CD4-positive, alpha-beta memory T cell (primary cell): ENCODE data around the gene SPEF2. TPM values are rescaled to one million over a fixed set of nuclear protein-coding genes. Genes with fewer than 3 reads are reported as not detected.
A peak's percentile ranks its signal among the peaks of the same experiment; 100 is the strongest.

ENCODE experiments used
- CTCF ChIA-PET: fragments of 350-600 bp; sonication (Branson Sonifier 250); formaldehyde crosslinking; loops from one replicate; lab custom pipeline; 2021; ENCODE audit warnings: inconsistent platforms; ENCODE audit not compliant: partially characterized antibody; lab: Charles Lee
- POLR2A ChIA-PET: fragments of 350-600 bp; sonication (Branson Sonifier 250); formaldehyde crosslinking; loops from one replicate; lab custom pipeline; 2021; ENCODE audit not compliant: partially characterized antibody; lab: Charles Lee
- DNase-seq, 5 donors: peaks; one replicate each; pipeline versions ENCODE4 v3.0.0 to v3.0.0-alpha.2; 2020 to 2022; ENCODE audit warnings: mixed read lengths in 1 of 5
- H3K27ac ChIP-seq: one replicate; pipeline ENCODE4 v1.7.0; 2013; ENCODE audit warnings: low read depth, low read length
- H3K27me3 ChIP-seq: 2 replicates; pipeline ENCODE4 v1.7.0; 2013; ENCODE audit warnings: mild to moderate bottlenecking, low read length, moderate library complexity; ENCODE audit not compliant: insufficient read depth
- H3K36me3 ChIP-seq: 2 replicates; pipeline ENCODE4 v1.7.0; 2013; ENCODE audit warnings: mild to moderate bottlenecking, low read length, moderate library complexity; ENCODE audit not compliant: insufficient read depth
- H3K4me1 ChIP-seq: 2 replicates; pipeline ENCODE4 v1.7.0; 2013; ENCODE audit warnings: mild to moderate bottlenecking, low read length, moderate library complexity; ENCODE audit not compliant: insufficient read depth
- H3K4me3 ChIP-seq, 2 donors: one replicate each; pipeline ENCODE4 v1.7.0; 2013; ENCODE audit warnings: low read length in 2 of 2, mild to moderate bottlenecking in 1 of 2
- H3K9me3 ChIP-seq, 2 donors: one replicate each; pipeline ENCODE4 v1.7.0; 2013; ENCODE audit warnings: low read length in 2 of 2, control low read depth in 1 of 2; ENCODE audit not compliant: control insufficient read depth in 1 of 2
- H3K27ac Mint-ChIP-seq, 7 donors: one replicate each; pipeline ENCODE4 v1.8.0; 2020 to 2021; ENCODE audit warnings: mixed read lengths in 7 of 7, mild to moderate bottlenecking in 6 of 7, inconsistent platforms in 3 of 7, moderate library complexity in 3 of 7
- H3K27me3 Mint-ChIP-seq, 2 donors: one replicate each; pipeline ENCODE4 v1.8.0; 2020 to 2021; ENCODE audit warnings: mixed read lengths in 2 of 2
- H3K36me3 Mint-ChIP-seq, 2 donors: one replicate each; pipeline ENCODE4 v1.8.0; 2020 to 2021; ENCODE audit warnings: mixed read lengths in 2 of 2, inconsistent platforms in 1 of 2, mild to moderate bottlenecking in 1 of 2
- H3K4me1 Mint-ChIP-seq, 4 donors: one replicate each; pipeline ENCODE4 v1.8.0; 2020 to 2021; ENCODE audit warnings: mixed read lengths in 4 of 4, mild to moderate bottlenecking in 1 of 4
- H3K4me3 Mint-ChIP-seq, 8 donors: one replicate each; pipeline ENCODE4 v1.8.0; 2020 to 2021; ENCODE audit warnings: mixed read lengths in 8 of 8, mild to moderate bottlenecking in 7 of 8, moderate library complexity in 6 of 8, inconsistent platforms in 3 of 8
- H3K9me3 Mint-ChIP-seq, 8 donors: one replicate each; pipeline ENCODE4 v1.8.0; 2020 to 2021; ENCODE audit warnings: mixed read lengths in 8 of 8, mild to moderate bottlenecking in 5 of 8, inconsistent platforms in 3 of 8, moderate library complexity in 1 of 8
- intact Hi-C: fragments of 100-400 bp; cut with micrococcal nuclease; formaldehyde crosslinking; loops from one replicate; pipeline ENCODE4 v1.15.1; 2023
- polyA plus RNA-seq, 2 donors: library from polyadenylated mRNA; unstranded; fragments of 300-500 nt; fragmentation: Illumina TruSeq; gene quantifications; one replicate each; pipeline ENCODE4 v1.2.3, GENCODE V29; 2021
- total RNA-seq, 2 experiments: library from RNA; stranded (reverse); gene quantifications; one replicate each; pipeline ENCODE4 v1.2.3, GENCODE V29; 2021

SPEF2 gene
- total and polyA plus RNA-seq, 4 experiments from 2014 or later: 4.0 to 15.4 (median 10.2) TPM

GRCh38 chr5:35765921-35766320 is 148.3 kb downstream of the SPEF2 start:
- no peak overlapping the region for H3K27ac ChIP-seq
- Mint-ChIP-seq H3K36me3 (peaks cover 0 to 5% of the 10 kb centered on the region in 2 donors), H3K27ac (no peak overlapping the region), H3K4me3 (no peak overlapping the region), H3K4me1 (peaks cover 6 to 19% (median 15%) of the 10 kb centered on the region in 4 donors), H3K27me3 (peaks cover 2% of the 10 kb centered on the region in 2 donors), H3K9me3 (no peaks in the 10 kb centered on the region)
- no peaks in the 10 kb centered on the region for H3K9me3 ChIP-seq
- no peak for DNase-seq
- CTCF ChIA-PET: no interaction called here
- intact Hi-C loops: no loop called here
- POLR2A ChIA-PET: interaction anchor here (0.7 to 1.2 kb wide), 2 partner anchors 114 to 117 kb away, joined by 3 read pairs; no protein-coding TSS in a partner anchor
- no peaks in the 10 kb centered on the region for H3K27me3 ChIP-seq
- H3K4me1 ChIP-seq: peaks cover 8% of the 10 kb centered on the region
- H3K36me3 ChIP-seq: no peaks in the 10 kb centered on the region
- no peak overlapping the region for H3K4me3 ChIP-seq

- no peak overlapping the region for H3K4me3 Mint-ChIP-seq
- CTCF ChIA-PET: no interaction called here
These were observed 153.6 kb downstream of the SPEF2 start for GRCh38 chr5:35771300-35771699.

DNA sequence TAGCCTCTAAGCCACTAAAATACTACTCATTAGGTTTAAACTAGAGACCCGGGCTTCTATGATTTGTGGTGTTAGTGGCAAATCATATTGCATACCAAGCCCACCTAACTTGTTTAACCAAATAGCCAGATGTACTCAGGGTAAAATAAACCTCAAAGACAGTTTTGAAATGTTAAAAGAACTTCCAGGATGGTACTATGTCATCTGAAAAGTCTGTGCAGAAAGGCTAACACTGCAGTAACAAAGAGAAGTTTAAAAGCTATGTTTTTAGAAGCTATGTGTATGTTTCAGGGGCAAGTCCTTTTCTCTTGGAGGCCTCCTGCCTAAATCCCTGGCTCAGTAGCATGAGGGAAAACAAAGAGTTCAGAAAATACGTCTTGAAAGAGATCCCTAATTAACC is 154.2 kb downstream of the SPEF2 start:
- Mint-ChIP-seq H3K27me3 (peaks cover 2% of the 10 kb centered on the region in 2 donors), H3K9me3 (no peaks in the 10 kb centered on the region), H3K4me3 (no peak overlapping the region), H3K4me1 (peaks cover 16 to 40% (median 30%) of the 10 kb centered on the region in 4 donors), H3K36me3 (peaks cover 0 to 4% of the 10 kb centered on the region in 2 donors), H3K27ac (no peak overlapping the region)
- H3K4me3 ChIP-seq: no peak overlapping the region
- no peaks in the 10 kb centered on the region for H3K9me3 ChIP-seq
- peaks cover 18% of the 10 kb centered on the region for H3K4me1 ChIP-seq
- intact Hi-C loops: loop anchor here (10.0 kb wide), 1 partner anchor 687 kb away; no protein-coding TSS in a partner anchor
- no peaks in the 10 kb centered on the region for H3K36me3 ChIP-seq
- no peaks in the 10 kb centered on the region for H3K27me3 ChIP-seq
- DNase-seq: no peak
- ChIA-PET CTCF (interaction anchor here (1.2 to 2.0 kb wide), 2 partner anchors 80 to 154 kb away, joined by 4 to 13 read pairs; no protein-coding TSS in a partner anchor), POLR2A (interaction anchor here (1.0 to 2.3 kb wide), 4 partner anchors 18 to 111 kb away, joined by 3 to 7 read pairs (median 4); no protein-coding TSS in a partner anchor)
- H3K27ac ChIP-seq: no peak overlapping the region

More at GRCh38 chr5:35771300-35771699, 153.6 kb downstream of the SPEF2 start:
- no peak for DNase-seq
- Histone ChIP-seq H3K36me3 (no peaks in the 10 kb centered on the region), H3K27ac (no peak overlapping the region), H3K9me3 (no peaks in the 10 kb centered on the region), H3K4me3 (no peak overlapping the region), H3K4me1 (peaks cover 15% of the 10 kb centered on the region), H3K27me3 (no peaks in the 10 kb centered on the region)
- H3K4me1 Mint-ChIP-seq: peaks cover 15 to 37% (median 27%) of the 10 kb centered on the region in 4 donors
- POLR2A ChIA-PET: interaction anchor here (1.0 to 1.1 kb wide), 2 partner anchors 19 to 110 kb away, joined by 3 read pairs; no protein-coding TSS in a partner anchor
- H3K27ac Mint-ChIP-seq: peak overlapping the region in 1 of 7 donors; percentile 6
- H3K9me3 Mint-ChIP-seq: no peaks in the 10 kb centered on the region
- intact Hi-C loops: loop anchor here (10.0 kb wide), 1 partner anchor 686 kb away; no protein-coding TSS in a partner anchor
- H3K27me3 Mint-ChIP-seq: peaks cover 2% of the 10 kb centered on the region in 2 donors
- H3K36me3 Mint-ChIP-seq: peaks cover 0 to 4% of the 10 kb centered on the region in 2 donors

DNA sequence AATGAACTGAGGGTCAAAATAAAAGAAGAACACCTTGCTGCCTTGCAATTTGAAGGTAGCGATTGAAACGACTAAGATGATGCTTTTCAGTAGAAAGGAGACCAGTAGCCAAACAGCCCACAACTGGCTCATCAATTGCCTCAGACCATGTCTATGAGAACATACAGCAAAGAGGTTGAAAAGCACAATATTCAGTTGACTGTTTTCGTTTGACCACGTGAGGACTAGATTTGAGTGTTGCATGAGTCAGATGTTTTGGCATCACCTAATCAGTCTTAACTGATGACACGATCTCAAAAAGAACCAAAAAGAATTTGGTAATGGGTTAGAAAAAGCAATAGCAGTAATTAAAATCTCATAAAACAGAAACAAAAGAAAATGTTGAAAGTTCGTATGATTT is 156.3 kb downstream of the SPEF2 start:
- peak in 1 of 5 donors; percentile 61 for DNase-seq
- no peaks in the 10 kb centered on the region for H3K9me3 ChIP-seq
- no peaks in the 10 kb centered on the region for H3K36me3 ChIP-seq
- peaks cover 37% of the 10 kb centered on the region for H3K4me1 ChIP-seq
- H3K4me3 ChIP-seq: no peak overlapping the region
- ChIA-PET POLR2A (interaction anchor here (1.2 to 2.3 kb wide), 2 partner anchors 80 to 108 kb away, joined by 7 to 8 read pairs; no protein-coding TSS in a partner anchor), CTCF (no interaction called here)
- Mint-ChIP-seq H3K27ac (peak overlapping the region in 6 of 7 donors; percentile 36 to 83 (median 53)), H3K27me3 (peaks cover 0 to 2% of the 10 kb centered on the region in 2 donors), H3K36me3 (peaks cover 0 to 4% of the 10 kb centered on the region in 2 donors), H3K4me3 (peak overlapping the region in 6 of 8 donors; percentile 12 to 56 (median 45)), H3K4me1 (peaks cover 31 to 54% (median 42%) of the 10 kb centered on the region in 4 donors), H3K9me3 (no peaks in the 10 kb centered on the region)
- intact Hi-C loops: loop anchor here (10.0 kb wide), 1 partner anchor 689 kb away; no protein-coding TSS in a partner anchor
- H3K27me3 ChIP-seq: no peaks in the 10 kb centered on the region
- H3K27ac ChIP-seq: no peak overlapping the region

DNA sequence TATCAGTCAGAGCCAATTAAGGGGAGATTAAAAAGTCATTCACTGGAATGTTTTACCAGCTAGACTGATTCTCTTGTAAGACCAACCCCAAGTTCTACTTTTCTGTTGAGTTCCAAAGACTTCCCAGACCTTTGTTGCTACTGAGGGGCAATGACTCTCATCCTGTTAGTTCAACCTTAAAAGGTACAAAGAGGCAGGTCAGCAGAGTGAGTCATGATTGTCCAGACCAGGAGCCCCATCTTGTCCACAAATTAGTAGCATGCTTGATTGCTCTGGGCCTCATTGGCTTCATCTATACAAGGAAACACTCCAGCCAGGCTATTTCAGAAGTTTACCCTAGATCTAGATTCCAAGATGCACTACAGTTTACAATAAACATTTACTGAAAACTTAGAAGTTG is 159.1 kb downstream of the SPEF2 start:
- Mint-ChIP-seq H3K36me3 (no peaks in the 10 kb centered on the region), H3K27ac (peak overlapping the region; percentile 14 to 98 (median 69)), H3K9me3 (no peaks in the 10 kb centered on the region), H3K4me3 (no peak overlapping the region), H3K4me1 (peaks cover 55 to 82% (median 65%) of the 10 kb centered on the region in 4 donors), H3K27me3 (no peaks in the 10 kb centered on the region)
- Histone ChIP-seq H3K4me1 (peaks cover 65% of the 10 kb centered on the region), H3K4me3 (no peak overlapping the region), H3K36me3 (no peaks in the 10 kb centered on the region), H3K27ac (no peak overlapping the region), H3K27me3 (no peaks in the 10 kb centered on the region), H3K9me3 (no peaks in the 10 kb centered on the region)
- intact Hi-C loops: loop anchor here (1.0 to 10.0 kb wide), 5 partner anchors 83 to 692 kb away; no protein-coding TSS in a partner anchor
- no peak for DNase-seq
- ChIA-PET POLR2A (interaction anchor here (0.7 to 27.7 kb wide), 16 partner anchors 11 to 148 kb away, joined by 3 to 1081 read pairs (median 29); partner anchors contain the start of gene IL7R), CTCF (interaction anchor here (0.8 to 8.1 kb wide), 25 partner anchors 9 to 149 kb away, joined by 3 to 154 read pairs (median 6); partner anchors contain the start of gene IL7R)

- intact Hi-C loops: loop anchor here (1.0 to 10.0 kb wide), 5 partner anchors 82 to 693 kb away; no protein-coding TSS in a partner anchor
- H3K9me3 ChIP-seq: no peaks in the 10 kb centered on the region
- CTCF ChIA-PET: interaction anchor here (0.6 to 8.1 kb wide), 35 partner anchors 8 to 161 kb away, joined by 3 to 154 read pairs (median 5); partner anchors contain the start of gene IL7R
- H3K4me3 Mint-ChIP-seq: peak overlapping the region; percentile 75 to 86 (median 83)
- H3K9me3 Mint-ChIP-seq: no peaks in the 10 kb centered on the region
- H3K4me1 ChIP-seq: peaks cover 73% of the 10 kb centered on the region
- H3K27me3 Mint-ChIP-seq: no peaks in the 10 kb centered on the region
- H3K27ac Mint-ChIP-seq: peak overlapping the region; percentile 81 to 98 (median 96)
- DNase-seq: peak; percentile 71 to 76 (median 75)
- H3K4me3 ChIP-seq: no peak overlapping the region
- H3K4me1 Mint-ChIP-seq: peaks cover 57 to 84% (median 69%) of the 10 kb centered on the region in 4 donors
- H3K27ac ChIP-seq: peak overlapping the region; percentile 54
- POLR2A ChIA-PET: interaction anchor here (0.8 to 27.7 kb wide), 18 partner anchors 10 to 160 kb away, joined by 3 to 1081 read pairs (median 29); partner anchors contain the start of genes IL7R and SPEF2
- H3K36me3 Mint-ChIP-seq: no peaks in the 10 kb centered on the region
- H3K27me3 ChIP-seq: no peaks in the 10 kb centered on the region
- H3K36me3 ChIP-seq: no peaks in the 10 kb centered on the region
These were observed 159.9 kb downstream of the SPEF2 start for GRCh38 chr5:35777358-35778087.
